ENCODE data around the gene SIGLEC1.

DNA sequence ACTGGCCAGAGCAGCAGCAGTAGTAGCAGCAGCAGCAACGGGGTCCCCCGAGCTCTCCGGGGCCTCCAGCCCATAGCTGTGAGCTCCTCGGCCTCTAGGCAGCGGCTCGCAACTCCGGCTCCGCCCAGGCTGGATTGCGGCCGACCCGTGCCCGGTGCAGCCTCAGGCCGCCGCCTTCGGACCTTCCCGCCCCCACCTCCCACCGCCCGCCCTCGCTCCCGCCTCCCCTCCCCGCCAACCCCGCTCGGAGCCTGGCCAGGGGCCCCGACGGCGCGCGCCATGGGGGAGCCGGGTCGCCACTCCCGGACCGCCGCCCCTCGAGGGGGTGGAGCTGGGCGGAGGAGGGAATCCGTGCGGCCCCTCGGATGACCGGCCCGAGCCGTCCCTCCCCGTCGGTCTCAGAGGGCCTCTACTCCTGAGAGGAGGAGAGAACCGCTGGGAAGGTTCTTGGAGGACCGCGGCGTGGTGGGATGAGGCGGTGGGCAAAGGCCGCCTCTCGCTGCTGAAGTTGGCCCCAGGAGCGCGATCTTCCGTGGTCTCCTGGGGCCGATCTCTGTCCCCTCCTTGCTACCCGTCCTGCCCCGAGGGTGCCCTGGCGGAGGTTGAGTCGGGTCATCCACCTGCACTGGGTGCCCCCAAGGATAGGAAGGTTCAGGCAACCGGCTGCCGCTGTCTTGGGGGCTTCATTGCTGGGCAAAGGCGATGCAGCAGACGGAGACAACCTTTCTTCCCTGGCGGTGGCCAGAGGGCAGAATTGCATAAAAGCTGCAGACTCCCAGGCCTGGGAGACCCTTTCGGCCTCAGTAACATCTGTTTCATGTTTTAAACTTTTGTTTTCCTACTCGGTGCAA is 30.2 kb downstream of the SIGLEC1 start, which contains the start of gene ADAM33:
- TF ChIP-seq, protein P1, sequence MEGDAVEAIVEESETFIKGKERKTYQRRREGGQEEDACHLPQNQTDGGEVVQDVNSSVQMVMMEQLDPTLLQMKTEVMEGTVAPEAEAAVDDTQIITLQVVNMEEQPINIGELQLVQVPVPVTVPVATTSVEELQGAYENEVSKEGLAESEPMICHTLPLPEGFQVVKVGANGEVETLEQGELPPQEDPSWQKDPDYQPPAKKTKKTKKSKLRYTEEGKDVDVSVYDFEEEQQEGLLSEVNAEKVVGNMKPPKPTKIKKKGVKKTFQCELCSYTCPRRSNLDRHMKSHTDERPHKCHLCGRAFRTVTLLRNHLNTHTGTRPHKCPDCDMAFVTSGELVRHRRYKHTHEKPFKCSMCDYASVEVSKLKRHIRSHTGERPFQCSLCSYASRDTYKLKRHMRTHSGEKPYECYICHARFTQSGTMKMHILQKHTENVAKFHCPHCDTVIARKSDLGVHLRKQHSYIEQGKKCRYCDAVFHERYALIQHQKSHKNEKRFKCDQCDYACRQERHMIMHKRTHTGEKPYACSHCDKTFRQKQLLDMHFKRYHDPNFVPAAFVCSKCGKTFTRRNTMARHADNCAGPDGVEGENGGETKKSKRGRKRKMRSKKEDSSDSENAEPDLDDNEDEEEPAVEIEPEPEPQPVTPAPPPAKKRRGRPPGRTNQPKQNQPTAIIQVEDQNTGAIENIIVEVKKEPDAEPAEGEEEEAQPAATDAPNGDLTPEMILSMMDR (IDR thresholded peaks at IDR 0.05; ENCODE audit: low read length), result no peak
- no peak for TF ChIP-seq EZH2 (optimal IDR thresholded peaks at IDR 0.05; ENCODE audit: low read depth, low read length)

All from MM.1S (cell line).